Caco-2 (cell line): ENCODE results near the gene IP6K2. TPM values are rescaled to one million over a fixed set of nuclear protein-coding genes. Genes with fewer than 3 reads are reported as not detected.

ENCODE experiments used
- BruUV-seq: library from RNA; stranded (reverse); fragments of 400-500 nt; replicated peaks from 2 replicates; lab custom pipeline; 2021; lab: Mats Ljungman, UMichigan
- CTCF ChIA-PET: fragments of 300-600 bp; sonication (Branson Sonifier 250); formaldehyde crosslinking; loops from one replicate; lab custom pipeline; 2022; ENCODE audit warnings: antibody characterized with exemption; lab: Charles Lee
- POLR2A ChIA-PET: fragments of 300-600 bp; sonication (Branson Sonifier 250); formaldehyde crosslinking; loops from one replicate; lab custom pipeline; 2022; ENCODE audit warnings: antibody characterized with exemption; lab: Charles Lee
- DNase-seq, 2 experiments: peaks; one replicate each; pipeline versions ENCODE4 v3.0.0 to v3.0.0-alpha.2; 2020 to 2022
- H3K27me3 ChIP-seq: replicated peaks from 2 replicates; pipeline ENCODE4 v1.6.0; 2011; ENCODE audit warnings: low read length; ENCODE audit not compliant: control insufficient read depth, insufficient read depth
- H3K36me3 ChIP-seq: 2 replicates; pipeline ENCODE4 v1.5.1; 2011; ENCODE audit warnings: low read length; ENCODE audit not compliant: control insufficient read depth, insufficient read depth
- H3K4me1 ChIP-seq: fragments of 250-450 bp; sonication (Bioruptor Pico); 2 replicates; pipeline ENCODE4 v1.5.1; 2020; ENCODE audit warnings: mild to moderate bottlenecking
- H3K4me3 ChIP-seq: 2 replicates; pipeline ENCODE4 v1.5.1; 2011; ENCODE audit warnings: low read depth, mild to moderate bottlenecking, control low read depth, low read length
- H3K9me3 ChIP-seq: fragments of 250-450 bp; sonication (Bioruptor Pico); 2 replicates; pipeline ENCODE4 v1.5.1; 2020; ENCODE audit warnings: mild to moderate bottlenecking, moderate library complexity
- H3K27ac Mint-ChIP-seq: one replicate; pipeline ENCODE4 v1.8.0; 2022; ENCODE audit warnings: mixed read lengths; ENCODE audit not compliant: unreplicated experiment
- H3K27me3 Mint-ChIP-seq: one replicate; pipeline ENCODE4 v1.8.0; 2022; ENCODE audit warnings: mixed read lengths; ENCODE audit not compliant: insufficient read depth, unreplicated experiment
- H3K36me3 Mint-ChIP-seq: one replicate; pipeline ENCODE4 v1.8.0; 2022; ENCODE audit warnings: mild to moderate bottlenecking, mixed read lengths; ENCODE audit not compliant: insufficient read depth, unreplicated experiment
- H3K4me1 Mint-ChIP-seq: one replicate; pipeline ENCODE4 v1.8.0; 2022; ENCODE audit warnings: low read depth, mixed read lengths; ENCODE audit not compliant: unreplicated experiment
- H3K4me3 Mint-ChIP-seq: one replicate; pipeline ENCODE4 v1.8.0; 2022; ENCODE audit warnings: mild to moderate bottlenecking, moderate library complexity, mixed read lengths; ENCODE audit not compliant: unreplicated experiment
- H3K9me3 Mint-ChIP-seq: one replicate; pipeline ENCODE4 v1.8.0; 2022; ENCODE audit warnings: mixed read lengths; ENCODE audit not compliant: unreplicated experiment
- CTCF ChIP-seq, 2 experiments: fragments of 200-600 bp in 1 of 2; IDR thresholded peaks; 1 replicate in 1 of 2; 2 replicates in 1 of 2; pipeline versions ENCODE4 v1.5.1 to v1.8.0; 2011 to 2022; ENCODE audit warnings: antibody characterized with exemption in 1 of 2, control low read depth in 1 of 2, inconsistent platforms in 1 of 2, low read depth in 1 of 2, low read length in 1 of 2, mild to moderate bottlenecking in 1 of 2, moderate library complexity in 1 of 2; ENCODE audit not compliant: insufficient read depth in 1 of 2, severe bottlenecking in 1 of 2, unreplicated experiment in 1 of 2
- intact Hi-C: fragments of 100-400 bp; cut with micrococcal nuclease; formaldehyde crosslinking; loops from one replicate; pipeline ENCODE4 v1.10.0; 2022; ENCODE audit not compliant: unreplicated experiment
- total RNA-seq: library from RNA; stranded (reverse); gene quantifications from 2 replicates; pipeline ENCODE4 v1.2.3, GENCODE V29; 2022

Gene IP6K2
- total RNA-seq, 1 experiment from 2014 or later: 91.7 TPM

DNA sequence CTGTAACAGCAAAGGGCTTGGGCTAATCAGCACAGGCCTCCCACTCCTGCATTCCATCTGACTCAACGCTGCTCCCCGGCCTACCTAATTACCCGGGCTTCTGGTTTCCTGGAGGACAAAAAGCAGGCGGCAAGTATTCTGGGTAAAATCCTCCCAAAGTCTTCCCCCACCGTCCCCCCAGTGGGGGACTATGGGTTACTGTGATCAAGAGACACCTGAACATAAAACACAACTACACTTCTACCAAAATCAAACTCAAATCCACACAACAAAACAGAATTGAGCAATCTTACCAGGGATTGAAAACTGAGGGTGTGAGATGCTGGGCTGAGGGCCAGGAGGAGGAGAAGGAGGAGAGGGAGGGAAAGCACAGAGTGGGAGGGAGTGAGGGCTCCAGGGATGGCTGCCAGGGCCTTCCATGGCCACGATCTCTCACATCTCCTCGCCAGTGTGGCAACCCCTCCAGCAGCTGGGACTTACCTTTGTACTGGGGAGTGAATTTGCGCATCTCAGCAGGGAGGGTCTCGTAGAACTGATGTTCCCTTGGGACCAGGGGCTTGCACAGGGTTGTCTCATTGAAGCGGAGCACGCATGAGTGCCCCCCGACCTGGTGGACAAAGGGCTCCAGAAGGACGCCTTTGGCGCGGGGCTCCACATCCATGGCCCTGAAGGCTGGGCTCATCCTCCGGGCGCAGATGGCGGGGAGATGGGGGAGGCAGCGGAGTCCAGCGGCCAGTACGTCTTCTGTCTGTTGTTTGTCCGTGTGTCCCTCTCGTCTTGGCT lies 22.2 kb downstream of the IP6K2 start:
- Histone ChIP-seq H3K4me3 (no peak overlapping the region), H3K9me3 (no peaks in the 10 kb centered on the region), H3K4me1 (0 out of 2 replicates have a peak, but pooled peaks cover 5% of the 10 kb centered on the region), H3K27me3 (no peaks in the 10 kb centered on the region), H3K36me3 (peaks cover 7% of the 10 kb centered on the region)
- ChIA-PET POLR2A (interaction anchor here (0.5 kb wide), 1 partner anchor 177 kb away, joined by 3 read pairs; no protein-coding TSS in a partner anchor), CTCF (no interaction called here)
- Mint-ChIP-seq H3K27ac (peak overlapping the region; percentile 51), H3K4me1 (peaks cover 7% of the 10 kb centered on the region), H3K9me3 (no peaks in the 10 kb centered on the region), H3K4me3 (no peak overlapping the region), H3K27me3 (no peaks in the 10 kb centered on the region), H3K36me3 (peaks cover 89% of the 10 kb centered on the region)
- no peak for DNase-seq
- no peak for TF ChIP-seq CTCF (IDR thresholded peaks at IDR 0.05; ENCODE audit: insufficient read depth in 1 of 2, low read depth in 1 of 2, low read length in 1 of 2, severe bottlenecking in 1 of 2, unreplicated experiment in 1 of 2)
- intact Hi-C loops: no loop called here
- no TSS peak for BruUV-seq

DNA sequence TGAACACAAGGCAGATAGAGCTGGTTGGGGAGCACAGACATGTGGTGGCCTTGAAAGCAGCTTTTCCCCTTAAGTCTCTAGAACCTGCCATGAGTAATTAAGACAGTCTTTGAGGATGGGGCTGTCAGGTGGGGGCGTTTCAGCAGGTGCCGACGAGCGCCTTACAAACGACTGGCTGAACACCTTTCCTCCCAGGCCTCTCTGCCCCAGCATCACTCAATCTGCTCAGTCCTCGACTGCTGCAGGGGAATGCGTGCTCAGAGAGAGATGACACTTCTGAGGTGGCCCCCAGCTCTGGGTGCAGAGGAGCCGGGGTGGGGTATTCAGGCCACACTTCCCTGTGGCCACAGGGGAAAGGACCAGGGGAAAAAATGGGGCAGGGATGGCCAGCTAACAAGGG lies 23.2 kb downstream of the IP6K2 start:
- intact Hi-C loops: no loop called here
- ChIA-PET CTCF (no interaction called here), POLR2A (interaction anchor here (0.6 kb wide), 1 partner anchor 328 kb away, joined by 3 read pairs; the partner anchor contains the start of gene NDUFAF3)
- no peaks in the 10 kb centered on the region for H3K9me3 Mint-ChIP-seq
- H3K4me1 Mint-ChIP-seq: peaks cover 7% of the 10 kb centered on the region
- TSS peak; percentile 25 for BruUV-seq
- no peak overlapping the region for H3K27ac Mint-ChIP-seq
- no peaks in the 10 kb centered on the region for H3K9me3 ChIP-seq
- no peak overlapping the region for H3K4me3 ChIP-seq
- H3K4me1 ChIP-seq: 0 out of 2 replicates have a peak, but pooled peaks cover 5% of the 10 kb centered on the region
- no peak overlapping the region for H3K4me3 Mint-ChIP-seq
- no peaks in the 10 kb centered on the region for H3K27me3 Mint-ChIP-seq
- H3K27me3 ChIP-seq: no peaks in the 10 kb centered on the region
- no peak for DNase-seq
- peaks cover 9% of the 10 kb centered on the region for H3K36me3 ChIP-seq
- TF ChIP-seq CTCF (IDR thresholded peaks at IDR 0.05; ENCODE audit: insufficient read depth in 1 of 2, low read depth in 1 of 2, low read length in 1 of 2, severe bottlenecking in 1 of 2, unreplicated experiment in 1 of 2): no peak
- H3K36me3 Mint-ChIP-seq: peaks cover 90% of the 10 kb centered on the region

- peaks cover 90% of the 10 kb centered on the region for H3K36me3 Mint-ChIP-seq
- no TSS peak for BruUV-seq
- H3K27ac Mint-ChIP-seq: no peak overlapping the region
- H3K27me3 Mint-ChIP-seq: no peaks in the 10 kb centered on the region
- no peak for DNase-seq
- H3K4me3 Mint-ChIP-seq: no peak overlapping the region
- CTCF ChIA-PET: no interaction called here
- Histone ChIP-seq H3K27me3 (no peaks in the 10 kb centered on the region), H3K4me1 (0 out of 2 replicates have a peak, but pooled peaks cover 5% of the 10 kb centered on the region), H3K9me3 (no peaks in the 10 kb centered on the region), H3K36me3 (peaks cover 11% of the 10 kb centered on the region), H3K4me3 (no peak overlapping the region)
- no peaks in the 10 kb centered on the region for H3K9me3 Mint-ChIP-seq
- peaks cover 7% of the 10 kb centered on the region for H3K4me1 Mint-ChIP-seq
- no peak for TF ChIP-seq CTCF (IDR thresholded peaks at IDR 0.05; ENCODE audit: insufficient read depth in 1 of 2, low read depth in 1 of 2, low read length in 1 of 2, severe bottlenecking in 1 of 2, unreplicated experiment in 1 of 2)
- POLR2A ChIA-PET: no interaction called here
- intact Hi-C loops: no loop called here
Observed at GRCh38 chr3:48692551-48692950, 24.5 kb downstream of the IP6K2 start.
